Subcutaneous abdominal adipose tissue (tissue), 5 donors: ENCODE data around the gene FAM161B.
"Not testable (repeated sequence)": the region's sequence is repeated elsewhere in the genome, so short reads cannot be mapped to it uniquely, and the experiment has no call there.

Experiments used
- H3K27ac ChIP-seq: one replicate; pipeline ENCODE4 v1.7.0; 2013; ENCODE audit warnings: low read depth, mild to moderate bottlenecking, inconsistent platforms, low read length, moderate library complexity
- H3K27me3 ChIP-seq, 5 donors: one replicate each; pipeline ENCODE4 v1.7.0; 2013; ENCODE audit warnings: low read length in 5 of 5, inconsistent platforms in 1 of 5; ENCODE audit not compliant: control insufficient read depth in 5 of 5, insufficient read depth in 4 of 5
- H3K36me3 ChIP-seq, 5 donors: one replicate each; pipeline ENCODE4 v1.7.0; 2013; ENCODE audit warnings: low read length in 5 of 5; ENCODE audit not compliant: control insufficient read depth in 5 of 5, insufficient read depth in 5 of 5
- H3K4me1 ChIP-seq, 5 donors: one replicate each; pipeline ENCODE4 v1.7.0; 2013; ENCODE audit warnings: low read length in 5 of 5, mild to moderate bottlenecking in 3 of 5, moderate library complexity in 1 of 5; ENCODE audit not compliant: control insufficient read depth in 5 of 5, insufficient read depth in 5 of 5
- H3K4me3 ChIP-seq, 5 donors: one replicate each; pipeline ENCODE4 v1.7.0; 2013; ENCODE audit warnings: low read length in 5 of 5, low read depth in 1 of 5
- H3K9ac ChIP-seq, 5 donors: one replicate each; pipeline ENCODE4 v1.7.0; 2013; ENCODE audit warnings: low read length in 5 of 5, mild to moderate bottlenecking in 4 of 5, moderate library complexity in 3 of 5
- H3K9me3 ChIP-seq, 5 donors: one replicate each; pipeline ENCODE4 v1.7.0; 2013; ENCODE audit warnings: low read length in 5 of 5; ENCODE audit not compliant: control insufficient read depth in 5 of 5
- donor health status: healthy.
- donor health status: healthy.
- donor health status: healthy.
- donor health status: healthy.
- donor health status: healthy.

Gene FAM161B

GRCh38 chr14:73988656-73989055 is 38.8 kb upstream of the FAM161B start:
- H3K4me1 ChIP-seq, H3K4me3 ChIP-seq, H3K9me3 ChIP-seq, H3K27me3 ChIP-seq, H3K9ac ChIP-seq, H3K27ac ChIP-seq: not testable (repeated sequence)
- H3K36me3 ChIP-seq, result peaks cover 15 to 27% (median 24%) of the 10 kb centered on the region in 5 donors

GRCh38 chr14:73988065-73988464 is 38.2 kb upstream of the FAM161B start:
- Histone ChIP-seq H3K36me3 (peaks cover 15 to 27% (median 24%) of the 10 kb centered on the region in 5 donors), H3K27me3 (no peaks in the 10 kb centered on the region), H3K4me1 (no peaks in the 10 kb centered on the region), H3K27ac (no peak overlapping the region), H3K9ac (no peak overlapping the region), H3K9me3 (no peaks in the 10 kb centered on the region), H3K4me3 (no peak overlapping the region)

- Histone ChIP-seq H3K4me3 (no peak overlapping the region), H3K4me1 (no peaks in the 10 kb centered on the region), H3K9ac (no peak overlapping the region), H3K27me3 (no peaks in the 10 kb centered on the region), H3K36me3 (peaks cover 14 to 32% (median 22%) of the 10 kb centered on the region in 5 donors), H3K27ac (no peak overlapping the region), H3K9me3 (no peaks in the 10 kb centered on the region)
Measured at GRCh38 chr14:73977896-73978295, 28.0 kb upstream of the FAM161B start.

- no peak overlapping the region for H3K9ac ChIP-seq
- H3K4me3 ChIP-seq, result no peak overlapping the region
- H3K36me3 ChIP-seq, result peaks cover 14 to 41% (median 30%) of the 10 kb centered on the region in 5 donors
Measured at GRCh38 chr14:73976125-73976524, 26.2 kb upstream of the FAM161B start.

GRCh38 chr14:73973497-73973896 is 23.6 kb upstream of the FAM161B start:
- Histone ChIP-seq H3K4me1 (no peaks in the 10 kb centered on the region), H3K36me3 (peaks cover 22 to 58% (median 45%) of the 10 kb centered on the region in 5 donors), H3K9ac (no peak overlapping the region), H3K27me3 (no peaks in the 10 kb centered on the region), H3K27ac (no peak overlapping the region), H3K4me3 (no peak overlapping the region), H3K9me3 (no peaks in the 10 kb centered on the region)

More at GRCh38 chr14:73976125-73976524, 26.2 kb upstream of the FAM161B start:
- no peaks in the 10 kb centered on the region for H3K27me3 ChIP-seq
- H3K27ac ChIP-seq, result no peak overlapping the region
- no peaks in the 10 kb centered on the region for H3K9me3 ChIP-seq
- no peaks in the 10 kb centered on the region for H3K4me1 ChIP-seq

- no peaks in the 10 kb centered on the region for H3K4me1 ChIP-seq
- no peaks in the 10 kb centered on the region for H3K9me3 ChIP-seq
- H3K4me3 ChIP-seq, result no peak overlapping the region
- H3K27me3 ChIP-seq, result no peaks in the 10 kb centered on the region
- no peak overlapping the region for H3K27ac ChIP-seq
- no peak overlapping the region for H3K9ac ChIP-seq
- peaks cover 14 to 55% (median 53%) of the 10 kb centered on the region in 5 donors for H3K36me3 ChIP-seq
Measured at GRCh38 chr14:73968885-73969284, 19.0 kb upstream of the FAM161B start.

- Histone ChIP-seq H3K4me1 (no peaks in the 10 kb centered on the region), H3K9ac (no peak overlapping the region), H3K4me3 (no peak overlapping the region), H3K9me3 (no peaks in the 10 kb centered on the region), H3K27ac (no peak overlapping the region), H3K36me3 (peaks cover 35 to 72% (median 70%) of the 10 kb centered on the region in 5 donors), H3K27me3 (no peaks in the 10 kb centered on the region)
Measured at GRCh38 chr14:73965216-73965615, 15.3 kb upstream of the FAM161B start.

GRCh38 chr14:73961192-73961591 is 11.3 kb upstream of the FAM161B start:
- no peak overlapping the region for H3K9ac ChIP-seq
- peaks cover 41 to 79% (median 73%) of the 10 kb centered on the region in 5 donors for H3K36me3 ChIP-seq
- H3K4me3 ChIP-seq, result no peak overlapping the region
- H3K9me3 ChIP-seq, result no peaks in the 10 kb centered on the region
- no peak overlapping the region for H3K27ac ChIP-seq
- no peaks in the 10 kb centered on the region for H3K4me1 ChIP-seq
- H3K27me3 ChIP-seq, result no peaks in the 10 kb centered on the region

GRCh38 chr14:73958591-73958990 is 8.7 kb upstream of the FAM161B start:
- peaks cover 45 to 86% (median 82%) of the 10 kb centered on the region in 5 donors for H3K36me3 ChIP-seq
- no peak overlapping the region for H3K27ac ChIP-seq
- H3K9me3 ChIP-seq, result no peaks in the 10 kb centered on the region
- no peak overlapping the region for H3K4me3 ChIP-seq
- H3K4me1 ChIP-seq, result no peaks in the 10 kb centered on the region
- no peaks in the 10 kb centered on the region for H3K27me3 ChIP-seq
- H3K9ac ChIP-seq, result no peak overlapping the region

- Histone ChIP-seq H3K4me3 (no peak overlapping the region), H3K9ac (no peak overlapping the region), H3K27me3 (no peaks in the 10 kb centered on the region), H3K27ac (no peak overlapping the region), H3K36me3 (peaks cover 31 to 61% (median 57%) of the 10 kb centered on the region in 5 donors), H3K4me1 (peaks cover 0 to 5% (median 5%) of the 10 kb centered on the region in 5 donors), H3K9me3 (no peaks in the 10 kb centered on the region)
Measured at GRCh38 chr14:73955674-73956073, 5.8 kb upstream of the FAM161B start.

GRCh38 chr14:73953731-73954130 is 3.8 kb upstream of the FAM161B start:
- H3K9me3 ChIP-seq, result no peaks in the 10 kb centered on the region
- peaks cover 0 to 14% (median 13%) of the 10 kb centered on the region in 5 donors for H3K4me1 ChIP-seq
- H3K9ac ChIP-seq, result no peak overlapping the region
- peaks cover 19 to 42% (median 38%) of the 10 kb centered on the region in 5 donors for H3K36me3 ChIP-seq
- H3K27me3 ChIP-seq, result no peaks in the 10 kb centered on the region
- H3K27ac ChIP-seq, result no peak overlapping the region
- H3K4me3 ChIP-seq, result no peak overlapping the region
